ENCODE data around the gene LPAR4. TPM values are rescaled to one million over a fixed set of nuclear protein-coding genes. Genes with fewer than 3 reads are reported as not detected.

Gene LPAR4
- total and polyA plus RNA-seq, 10 of the 15 experiments (the other 5 are each of a cell fraction or from before 2014, with no cell fraction given) = 0.05 to 0.10 (median 0.06) TPM; not detected in 7

GRCh38 chrX:78706071-78706470 lies 41.4 kb upstream of the LPAR4 start:
- BruUV-seq (replicated peaks) = no TSS peak
- no peak for FAIRE-seq
- CTCF ChIA-PET = interaction anchor here (0.6 to 4.5 kb wide), 4 partner anchors 47 to 375 kb away, joined by 3 to 38 read pairs (median 19); no protein-coding TSS in a partner anchor

GRCh38 chrX:78708262-78708661 lies 39.3 kb upstream of the LPAR4 start:
- FAIRE-seq (no peak), DNase-seq (ENCODE audit: low read depth, low spot score) (no peak), ATAC-seq (peak; percentile 46; the same call in 2 of the 3 replicates)
- intact Hi-C loops (cut with micrococcal nuclease; ENCODE audit: unreplicated experiment) (loop anchor here (1.0 kb wide), 1 partner anchor 153 kb away; no protein-coding TSS in a partner anchor), in situ Hi-C loops (cut with MboI) (no loop called here)
- H3K27ac ChIP-seq (ENCODE audit: control insufficient read depth, insufficient read depth) = no peak overlapping the region
- H3K27me3 ChIP-seq (replicated peaks in 1 of 2; ENCODE audit: control insufficient read depth in 2 of 2, insufficient read depth in 2 of 2, low read length in 1 of 2) = no peaks in the 10 kb centered on the region
- peak; percentile 61 for TF ChIP-seq RAD21 (IDR thresholded peaks at IDR 0.05; ENCODE audit: insufficient read depth, low read depth, low read length)
- TF ChIP-seq SMC3 (IDR thresholded peaks at IDR 0.05; ENCODE audit: borderline replicate concordance, low read length) = peak; percentile 37; the same call in 1 of the 2 replicates
- TF ChIP-seq CTCF (IDR thresholded peaks at IDR 0.05 in 2 of 3, conservative IDR thresholded peaks at IDR 0.05 in 1 of 3; ENCODE audit: control insufficient read depth in 2 of 3, extremely low read depth in 1 of 3, insufficient read depth in 1 of 3, low read depth in 3 of 3, low read length in 3 of 3) = peak; percentile 26 to 43 (median 36); a peak in 5 of 6 replicates
- no peak for TF ChIP-seq BMI1 (IDR thresholded peaks at IDR 0.05; ENCODE audit: borderline replicate concordance)
- TF ChIP-seq SPI1 (IDR thresholded peaks at IDR 0.05; ENCODE audit: borderline replicate concordance, insufficient read depth, low read depth, low read length) = peak; percentile 31; the same call in 1 of the 2 replicates
- H3K79me2 ChIP-seq (ENCODE audit: control insufficient read depth, insufficient read depth, low read length) = no peaks in the 10 kb centered on the region
- H4K20me1 ChIP-seq (ENCODE audit: control insufficient read depth, insufficient read depth) = no peaks in the 10 kb centered on the region
- no peak overlapping the region for H3K4me2 ChIP-seq (ENCODE audit: control insufficient read depth, insufficient read depth)
- no peak overlapping the region for H3K9ac ChIP-seq (ENCODE audit: control insufficient read depth, insufficient read depth, low read length)
- ChIA-PET CTCF (interaction anchor here (0.7 to 4.5 kb wide), 16 partner anchors 8 to 705 kb away, joined by 3 to 38 read pairs (median 4); partner anchors contain the start of gene RTL3), SMC1A (ENCODE audit: uncharacterized antibody, unreplicated experiment) (interaction anchor here (0.7 to 5.3 kb wide), 19 partner anchors 31 to 379 kb away, joined by 3 to 27 read pairs (median 4); partner anchors contain the start of gene RTL3), POLR2A (no interaction called here), RAD21 (ENCODE audit: unreplicated experiment) (interaction anchor here (1.2 to 4.4 kb wide), 9 partner anchors 19 to 374 kb away, joined by 3 to 25 read pairs (median 9); no protein-coding TSS in a partner anchor)
- no peaks in the 10 kb centered on the region for H3K4me1 ChIP-seq (ENCODE audit: control insufficient read depth, insufficient read depth, low read length)
- WGBS (ENCODE audit: insufficient coverage, insufficient replicate concordance, low lambda C conversion rate, missing lambda C conversion rate) = 18% methylated on average over 2 of the region's 2 CpGs
- no peak overlapping the region for H3K4me3 ChIP-seq
- H3K36me3 ChIP-seq (ENCODE audit: control insufficient read depth in 2 of 2, insufficient read depth in 2 of 2, low read length in 1 of 2) = no peaks in the 10 kb centered on the region
- no peaks in the 10 kb centered on the region; the same call in 2 of the 3 replicates for H3K9me3 ChIP-seq (replicated peaks; ENCODE audit: control insufficient read depth, insufficient read depth, low read length)
- no TSS peak for BruUV-seq (replicated peaks)
- no peak overlapping the region for H2AFZ ChIP-seq (ENCODE audit: control insufficient read depth, low read depth, low read length)

More at GRCh38 chrX:78706071-78706470, 41.4 kb upstream of the LPAR4 start:
- Histone ChIP-seq H4K20me1 (ENCODE audit: control insufficient read depth, insufficient read depth) (no peaks in the 10 kb centered on the region), H3K9ac (ENCODE audit: control insufficient read depth, insufficient read depth, low read length) (no peak overlapping the region), H3K27me3 (replicated peaks in 1 of 2; ENCODE audit: control insufficient read depth in 2 of 2, insufficient read depth in 2 of 2, low read length in 1 of 2) (no peaks in the 10 kb centered on the region), H3K4me3 (no peak overlapping the region), H3K36me3 (ENCODE audit: control insufficient read depth in 2 of 2, insufficient read depth in 2 of 2, low read length in 1 of 2) (no peaks in the 10 kb centered on the region), H2AFZ (ENCODE audit: control insufficient read depth, low read depth, low read length) (no peak overlapping the region), H3K4me1 (ENCODE audit: control insufficient read depth, insufficient read depth, low read length) (no peaks in the 10 kb centered on the region), H3K9me3 (replicated peaks; ENCODE audit: control insufficient read depth, insufficient read depth, low read length) (no peaks in the 10 kb centered on the region; the same call in 2 of the 3 replicates), H3K79me2 (ENCODE audit: control insufficient read depth, insufficient read depth, low read length) (no peaks in the 10 kb centered on the region), H3K27ac (ENCODE audit: control insufficient read depth, insufficient read depth) (no peak overlapping the region), H3K4me2 (ENCODE audit: control insufficient read depth, insufficient read depth) (no peak overlapping the region)
- POLR2A ChIA-PET = no interaction called here
- in situ Hi-C loops (cut with MboI) (no loop called here), intact Hi-C loops (cut with micrococcal nuclease; ENCODE audit: unreplicated experiment) (no loop called here)
- 2% methylated on average over 2 of the region's 2 CpGs for WGBS (ENCODE audit: insufficient coverage, insufficient replicate concordance, low lambda C conversion rate, missing lambda C conversion rate)
- SMC1A ChIA-PET (ENCODE audit: uncharacterized antibody, unreplicated experiment) = interaction anchor here (1.0 to 5.3 kb wide), 5 partner anchors 9 to 375 kb away, joined by 3 to 27 read pairs (median 4); no protein-coding TSS in a partner anchor
- RAD21 ChIA-PET (ENCODE audit: unreplicated experiment) = interaction anchor here (0.7 to 4.4 kb wide), 5 partner anchors 55 to 376 kb away, joined by 3 to 25 read pairs (median 14); no protein-coding TSS in a partner anchor
- TF ChIP-seq STAT3 (IDR thresholded peaks at IDR 0.05; ENCODE audit: low read depth, low read length) = no peak
- no peak for TF ChIP-seq POLR2AphosphoS2 (IDR thresholded peaks at IDR 0.05; ENCODE audit: low read depth, low read length)
- DNase-seq (ENCODE audit: low read depth, low spot score) = no peak
- no peak for ATAC-seq
